Activated T-helper 1 cell treated with anti-CD3 and anti-CD28 coated beads, Interleukin-2, amount 50 U/mL, for 16 hours (primary cell): ENCODE data around the gene NPY4R2.
"Not testable (repeated sequence)": the region's sequence is repeated elsewhere in the genome, so short reads cannot be mapped to it uniquely, and the experiment has no call there.

Source experiments
- DNase-seq, 2 donors: peaks; one replicate each; pipeline ENCODE4 v3.0.0-alpha.2; 2020; ENCODE audit warnings: low read depth in 1 of 2, low spot score in 1 of 2

The NPY4R2 gene, protein sequence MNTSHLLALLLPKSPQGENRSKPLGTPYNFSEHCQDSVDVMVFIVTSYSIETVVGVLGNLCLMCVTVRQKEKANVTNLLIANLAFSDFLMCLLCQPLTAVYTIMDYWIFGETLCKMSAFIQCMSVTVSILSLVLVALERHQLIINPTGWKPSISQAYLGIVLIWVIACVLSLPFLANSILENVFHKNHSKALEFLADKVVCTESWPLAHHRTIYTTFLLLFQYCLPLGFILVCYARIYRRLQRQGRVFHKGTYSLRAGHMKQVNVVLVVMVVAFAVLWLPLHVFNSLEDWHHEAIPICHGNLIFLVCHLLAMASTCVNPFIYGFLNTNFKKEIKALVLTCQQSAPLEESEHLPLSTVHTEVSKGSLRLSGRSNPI

GRCh38 chr10:47918475-47918874, at the start of gene NPY4R2:
TSS of gene NPY4R2 (plus strand) at chr10:47918662. CDS start at chr10:47921988, 3,326 bp downstream.
- not testable (repeated sequence) for DNase-seq

DNA sequence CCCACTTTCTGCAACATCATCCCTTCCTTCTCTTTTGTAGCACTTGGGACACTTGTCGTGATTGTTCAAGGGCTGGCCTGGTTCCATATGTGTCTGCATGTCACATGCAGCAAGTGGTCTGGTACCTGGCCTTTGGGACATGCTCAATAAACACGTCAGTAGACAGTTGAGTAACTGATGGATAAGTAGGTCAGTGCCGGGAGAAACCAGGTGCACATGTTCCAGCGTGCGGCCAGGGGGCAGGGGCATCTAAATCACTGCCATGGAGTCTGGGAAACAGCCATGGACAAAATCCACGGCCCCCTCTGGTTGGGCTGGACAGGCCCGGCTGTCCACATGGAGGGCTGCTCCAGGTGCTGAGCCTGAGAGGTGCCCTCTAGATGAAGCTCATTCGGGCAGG, 47.6 kb upstream of the NPY4R2 start:
- not testable (repeated sequence) for DNase-seq

DNA sequence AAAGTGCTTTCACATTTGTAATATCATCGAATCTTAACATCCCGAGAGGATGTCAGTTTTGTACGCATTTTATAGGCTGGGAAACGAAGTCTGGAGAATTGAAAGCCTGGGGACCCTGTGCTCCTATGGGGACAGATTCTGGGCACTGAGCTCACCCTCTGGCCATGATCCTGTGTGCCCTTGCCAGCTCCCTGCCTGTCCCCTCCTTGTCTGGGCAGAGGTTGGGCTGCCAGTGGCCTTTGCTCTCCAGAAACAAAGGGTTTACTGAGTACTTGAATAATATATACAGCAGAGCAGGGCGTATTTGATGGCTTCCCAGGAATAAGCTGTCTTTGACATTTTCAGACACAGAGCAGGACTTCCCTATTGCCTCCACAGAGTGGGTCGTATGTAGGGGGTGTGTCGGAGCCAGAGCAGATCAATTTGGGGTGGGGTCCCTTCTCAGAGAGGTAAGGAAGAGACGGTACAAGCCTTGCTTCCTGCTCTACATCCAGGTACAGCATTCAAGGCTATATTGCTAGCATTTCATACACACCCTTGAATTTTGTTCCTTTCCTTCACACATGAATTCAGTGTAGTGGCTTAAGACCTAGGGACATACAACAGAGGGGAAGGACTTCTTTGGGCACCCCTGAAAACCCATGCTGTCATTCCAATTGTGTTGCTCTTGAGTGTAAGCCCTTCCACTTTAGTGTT, 46.8 kb upstream of the NPY4R2 start:
- not testable (repeated sequence) for DNase-seq

DNA sequence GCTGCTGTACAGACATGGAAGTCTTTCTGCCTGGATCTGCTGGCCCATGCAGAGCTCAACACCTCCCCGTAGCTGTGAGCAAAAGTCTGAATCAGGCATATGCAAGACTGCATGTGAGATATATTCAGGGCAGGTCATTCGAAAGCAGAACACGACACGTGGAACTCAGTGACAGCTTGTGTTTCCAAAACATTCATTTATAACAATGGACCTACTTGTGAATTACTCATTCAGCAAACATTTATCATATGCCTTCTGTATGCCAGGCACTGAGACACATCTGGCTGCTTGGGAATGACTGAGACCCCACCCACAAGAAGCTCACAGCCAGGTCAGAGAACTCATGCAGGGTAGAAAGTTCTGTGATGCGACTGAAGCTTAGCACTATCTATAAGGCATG, 46.2 kb upstream of the NPY4R2 start:
- not testable (repeated sequence) for DNase-seq

- not testable (repeated sequence) for DNase-seq
These were observed 34.2 kb upstream of the NPY4R2 start for GRCh38 chr10:47884239-47884638.

GRCh38 chr10:47884934-47885333, 33.5 kb upstream of the NPY4R2 start:
- not testable (repeated sequence) for DNase-seq

GRCh38 chr10:47886356-47886755, 32.1 kb upstream of the NPY4R2 start:
- not testable (repeated sequence) for DNase-seq

DNA sequence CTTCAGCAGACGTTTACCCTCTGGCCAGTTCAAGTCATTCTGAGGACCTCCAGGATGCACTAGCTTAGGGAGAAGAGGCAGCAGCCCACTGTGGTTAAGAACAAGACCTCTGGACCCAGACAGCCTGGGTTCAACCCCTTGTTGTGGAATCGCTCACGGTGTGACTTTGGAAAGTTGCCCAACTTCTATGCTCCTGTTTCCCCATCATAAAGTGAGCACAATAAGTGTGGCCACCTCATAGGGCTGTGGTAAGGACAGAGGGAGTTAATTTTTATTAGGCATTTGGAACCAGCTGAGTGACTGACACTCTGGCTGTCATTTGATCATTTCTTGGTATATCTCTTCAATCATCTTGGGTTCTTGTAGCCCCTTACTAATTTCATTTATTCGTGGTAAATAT, 31.6 kb upstream of the NPY4R2 start:
- not testable (repeated sequence) for DNase-seq

- not testable (repeated sequence) for DNase-seq
These were observed 27.7 kb upstream of the NPY4R2 start for GRCh38 chr10:47890737-47891136.

GRCh38 chr10:47892494-47893261, 25.8 kb upstream of the NPY4R2 start:
- DNase-seq: not testable (repeated sequence)

DNA sequence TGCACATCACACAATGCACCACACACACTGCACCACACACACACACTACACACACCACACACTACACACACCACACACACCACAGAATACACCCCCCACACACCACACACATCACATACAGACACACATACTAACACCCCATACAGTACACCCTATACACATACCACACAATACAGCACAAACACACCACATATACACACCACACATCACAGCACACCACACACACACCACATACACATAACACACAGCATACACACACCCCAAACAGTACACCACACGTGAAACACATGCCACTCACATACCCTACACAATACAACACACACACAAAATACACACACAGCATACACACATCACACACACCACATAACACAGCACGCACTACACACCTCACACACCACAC, 23.9 kb upstream of the NPY4R2 start:
- not testable (repeated sequence) for DNase-seq

- not testable (repeated sequence) for DNase-seq
These were observed 20.6 kb upstream of the NPY4R2 start for GRCh38 chr10:47897813-47898212.

DNA sequence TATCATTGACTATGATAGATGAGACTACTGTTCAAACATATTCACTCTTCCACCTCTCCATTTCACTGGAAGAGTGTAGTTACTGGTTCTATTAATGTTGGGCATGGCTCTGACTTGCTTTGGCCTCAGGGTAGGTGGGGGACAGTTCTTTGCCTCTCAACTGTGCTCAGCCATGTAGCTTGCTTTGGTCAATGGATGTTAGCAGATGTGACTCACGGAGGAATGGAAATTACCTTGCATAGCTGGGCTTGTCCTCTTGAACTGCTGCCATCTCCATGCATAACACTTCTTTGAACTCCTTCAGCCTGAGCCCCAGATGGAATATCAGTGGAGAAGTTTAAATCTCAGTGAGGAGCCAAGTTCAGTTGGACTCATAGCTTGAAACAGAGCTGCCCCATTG, 9.1 kb upstream of the NPY4R2 start:
- not testable (repeated sequence) for DNase-seq

DNA sequence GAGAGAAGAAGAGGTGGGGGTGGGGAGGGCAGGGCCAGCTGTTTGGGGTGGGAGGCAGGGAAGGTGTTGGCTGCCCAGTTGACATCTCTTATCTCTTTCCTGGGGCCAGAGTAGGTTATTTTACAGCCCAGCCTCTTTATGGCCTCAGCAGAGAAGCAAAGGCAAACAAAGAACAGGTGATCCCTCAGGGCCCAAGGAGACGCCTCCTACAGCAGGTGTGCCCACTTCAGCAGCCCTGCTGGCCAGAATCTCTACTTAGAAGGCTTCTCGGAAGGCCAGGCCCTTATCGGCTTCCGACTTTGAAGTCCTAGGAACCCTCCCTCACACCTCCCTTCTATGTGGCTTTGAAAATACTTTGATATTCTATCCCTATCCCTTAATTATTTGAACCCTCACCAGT, 8.0 kb upstream of the NPY4R2 start:
- not testable (repeated sequence) for DNase-seq

DNA sequence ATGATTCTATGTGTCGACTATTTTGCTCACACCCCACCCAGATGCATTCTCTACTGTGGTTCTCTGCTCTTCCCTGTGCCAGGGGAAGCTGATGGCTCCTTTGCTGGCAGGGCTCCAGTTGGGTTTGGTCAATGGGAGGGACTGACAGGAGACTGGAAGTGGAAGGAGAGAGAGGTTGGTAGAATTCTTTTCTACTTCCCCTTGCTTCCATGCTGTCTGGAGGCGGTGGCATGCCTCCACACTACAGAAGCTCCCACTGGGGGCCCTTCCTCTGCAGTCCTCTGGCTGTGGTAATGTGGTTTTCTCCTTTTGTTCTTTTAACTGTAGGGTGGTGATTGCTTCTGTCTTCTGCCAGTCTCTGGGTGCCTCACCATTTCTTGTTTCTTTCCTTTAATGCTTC, 4.4 kb upstream of the NPY4R2 start:
- DNase-seq: not testable (repeated sequence)

GRCh38 chr10:47915849-47916548, 2.5 kb upstream of the NPY4R2 start:
- DNase-seq: not testable (repeated sequence)

DNA sequence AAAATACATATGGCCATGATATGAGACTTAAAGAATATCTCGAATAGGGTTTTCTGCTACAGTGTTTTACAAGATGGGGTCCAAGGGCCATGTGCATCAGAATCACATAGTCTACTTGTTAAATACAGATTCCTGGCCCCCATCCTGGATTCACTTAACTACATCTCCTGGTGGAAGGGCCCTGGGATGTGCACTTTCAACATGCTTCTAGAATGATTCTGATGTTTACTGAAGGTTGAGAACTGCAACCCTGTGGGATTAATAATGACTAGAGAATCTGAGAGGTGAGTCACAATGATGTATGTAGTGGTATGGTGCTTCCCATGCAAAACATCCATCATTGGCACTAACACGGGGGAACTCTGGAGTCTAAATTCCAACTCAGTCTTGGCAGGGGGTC, 2.1 kb downstream of the NPY4R2 start:
- not testable (repeated sequence) for DNase-seq

GRCh38 chr10:47922503-47922902, 4.0 kb downstream of the NPY4R2 start:
- DNase-seq: not testable (repeated sequence)

DNA sequence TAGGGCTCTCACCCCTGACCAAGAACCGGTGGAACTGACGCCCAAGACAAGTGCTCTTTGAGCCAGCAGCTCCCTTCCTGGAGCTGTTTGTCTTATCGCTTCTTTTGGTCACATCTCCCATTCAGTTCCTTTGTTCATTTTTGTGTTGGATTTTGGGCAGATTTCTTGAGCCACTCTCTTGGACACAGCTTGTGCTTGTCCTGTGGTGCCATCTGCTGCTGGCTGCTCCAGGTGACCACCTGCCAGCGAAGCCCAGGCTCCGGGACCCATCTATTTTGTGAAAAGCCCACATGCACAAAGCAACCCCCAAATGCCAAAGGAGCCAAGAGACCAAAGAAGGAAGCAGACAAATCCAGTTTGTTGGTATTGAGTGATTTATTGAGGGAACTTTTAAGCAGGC, 6.2 kb downstream of the NPY4R2 start:
- DNase-seq: not testable (repeated sequence)

DNA sequence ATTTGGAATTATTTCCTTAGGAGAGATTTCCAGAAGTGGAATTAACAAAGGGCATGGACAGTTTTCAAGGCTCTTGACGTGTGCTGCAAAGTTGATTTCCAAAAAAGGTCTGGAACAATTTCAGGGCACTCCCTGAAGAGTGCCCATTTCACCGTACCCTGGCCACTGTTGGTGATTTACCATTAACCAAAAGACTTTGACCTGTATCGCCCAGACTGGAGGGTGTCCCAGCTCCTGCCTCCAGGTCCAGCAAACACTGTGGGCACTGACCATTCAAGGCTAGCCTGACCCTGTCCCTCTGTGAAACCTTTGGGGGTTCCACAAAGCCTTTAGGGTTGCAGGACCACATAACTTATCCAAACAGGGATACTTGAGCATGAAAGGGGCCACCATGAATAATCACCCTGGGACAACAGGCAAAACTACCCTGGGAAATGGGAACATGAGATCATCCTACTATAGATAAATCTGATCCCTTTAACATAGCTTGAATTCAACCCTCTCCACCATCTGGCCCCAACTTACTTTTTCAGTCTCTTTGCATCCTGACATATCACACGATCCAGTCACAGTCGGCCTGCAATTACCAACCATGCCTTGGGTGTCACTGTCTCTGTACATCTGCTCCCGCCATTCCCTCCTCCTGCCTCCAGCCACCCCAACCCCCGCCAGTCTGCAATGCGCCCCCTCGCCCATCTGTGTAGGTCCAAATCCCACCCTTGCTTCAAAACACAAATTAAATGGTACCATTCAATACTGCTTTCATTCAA, 8.9 kb downstream of the NPY4R2 start:
- not testable (repeated sequence) for DNase-seq
